GM21447 (cell line): ENCODE results near the gene SRRM2.
A peak's percentile ranks its signal among the peaks of the same experiment; 100 is the strongest.

Source experiments
- ATAC-seq: cut with Tn5 transposase; IDR thresholded peaks from one replicate; pipeline ENCODE4 v1.9.1; 2021; ENCODE audit not compliant: unreplicated experiment

SRRM2 gene

GRCh38 chr16:2737895-2738418 is 14.5 kb upstream of the SRRM2 start:
- ATAC-seq, result no peak

GRCh38 chr16:2738615-2739014 is 13.8 kb upstream of the SRRM2 start:
- no peak for ATAC-seq

- ATAC-seq, result no peak
These were observed 12.6 kb upstream of the SRRM2 start for GRCh38 chr16:2739625-2740430.

GRCh38 chr16:2740476-2740875 is 12.0 kb upstream of the SRRM2 start:
- ATAC-seq, result no peak

GRCh38 chr16:2741168-2741567 is 11.3 kb upstream of the SRRM2 start:
- ATAC-seq, result no peak

GRCh38 chr16:2742323-2743006 is 10.0 kb upstream of the SRRM2 start:
- no peak for ATAC-seq

GRCh38 chr16:2743007-2743810 is 9.2 kb upstream of the SRRM2 start:
- no peak for ATAC-seq

GRCh38 chr16:2744711-2745110 is 7.7 kb upstream of the SRRM2 start:
- ATAC-seq, result no peak

GRCh38 chr16:2745116-2745890 is 7.1 kb upstream of the SRRM2 start:
- no peak for ATAC-seq

GRCh38 chr16:2745961-2746360 is 6.5 kb upstream of the SRRM2 start:
- no peak for ATAC-seq

GRCh38 chr16:2748757-2749455 is 3.5 kb upstream of the SRRM2 start:
- ATAC-seq, result no peak

- ATAC-seq, result no peak
These were observed 3.0 kb upstream of the SRRM2 start for GRCh38 chr16:2749476-2749875.

GRCh38 chr16:2749936-2750335 is 2.5 kb upstream of the SRRM2 start:
- no peak for ATAC-seq

GRCh38 chr16:2751577-2752034 is 832 bp upstream of the SRRM2 start:
- no peak for ATAC-seq

- ATAC-seq, result peak; percentile 31
These were observed 653 bp downstream of the SRRM2 start for GRCh38 chr16:2752850-2753732.

- ATAC-seq, result no peak
These were observed 1.2 kb downstream of the SRRM2 start for GRCh38 chr16:2753733-2754020.

GRCh38 chr16:2755158-2755557 is 2.7 kb downstream of the SRRM2 start:
- no peak for ATAC-seq

- ATAC-seq, result no peak
These were observed 4.0 kb downstream of the SRRM2 start for GRCh38 chr16:2756288-2757015.

GRCh38 chr16:2757344-2757743 is 4.9 kb downstream of the SRRM2 start:
- ATAC-seq, result no peak
